NCI-H2171 treated with DMSO at 0.1 percent for 48 hours (cell line): ENCODE measurements around the gene PMFBP1.

Source experiments
- DNase-seq: peaks from one replicate; lab custom pipeline; 2025; lab: John Stamatoyannopoulos, UW

PMFBP1 gene

GRCh38 chr16:72188541-72188940 is 16.6 kb upstream of the PMFBP1 start:
- peak; percentile 98 for DNase-seq

DNA sequence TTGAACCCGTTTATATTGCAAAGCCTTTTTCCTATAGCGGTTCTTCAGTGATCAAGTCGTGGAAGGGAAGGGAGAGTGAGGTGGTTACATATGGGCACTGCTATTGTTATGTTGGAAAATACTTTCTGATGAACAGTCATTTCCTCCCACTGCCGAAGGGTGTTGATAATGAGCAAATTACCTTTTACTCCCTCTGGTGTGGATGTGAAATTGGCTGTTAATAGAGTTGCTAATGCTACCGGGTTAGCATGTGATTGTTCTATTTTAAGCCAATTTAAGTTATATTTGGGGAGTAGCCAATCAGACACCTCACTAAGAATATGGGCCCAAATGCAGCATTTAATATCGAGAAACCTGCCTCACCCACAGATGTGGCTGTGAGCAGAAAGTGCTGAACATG is 15.6 kb upstream of the PMFBP1 start:
- DNase-seq, result peak; percentile 55

DNA sequence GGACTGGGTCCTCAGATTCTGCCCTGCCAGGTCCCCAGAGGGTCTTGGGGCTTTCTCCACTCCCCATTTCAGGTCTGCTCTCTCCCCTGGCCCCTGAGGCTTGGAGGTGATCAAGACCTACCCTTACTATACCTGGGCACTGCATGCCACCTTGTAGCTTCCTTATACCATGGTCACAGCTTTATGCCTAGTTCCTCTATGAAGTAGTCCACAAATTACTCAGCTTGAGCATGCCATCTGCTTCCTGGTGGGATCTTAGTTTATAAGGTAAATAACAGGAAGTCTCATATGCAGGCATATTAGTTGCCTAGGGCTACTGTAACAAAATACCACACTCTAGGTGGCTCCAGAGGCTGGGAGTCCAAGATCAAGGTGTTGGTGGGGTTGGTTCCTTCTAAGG is 11.0 kb upstream of the PMFBP1 start:
- DNase-seq, result no peak

GRCh38 chr16:72179204-72179970 is 7.4 kb upstream of the PMFBP1 start:
- peak; percentile 49 for DNase-seq

- no peak for DNase-seq
These were observed 2.8 kb upstream of the PMFBP1 start for GRCh38 chr16:72174726-72175125.

DNA sequence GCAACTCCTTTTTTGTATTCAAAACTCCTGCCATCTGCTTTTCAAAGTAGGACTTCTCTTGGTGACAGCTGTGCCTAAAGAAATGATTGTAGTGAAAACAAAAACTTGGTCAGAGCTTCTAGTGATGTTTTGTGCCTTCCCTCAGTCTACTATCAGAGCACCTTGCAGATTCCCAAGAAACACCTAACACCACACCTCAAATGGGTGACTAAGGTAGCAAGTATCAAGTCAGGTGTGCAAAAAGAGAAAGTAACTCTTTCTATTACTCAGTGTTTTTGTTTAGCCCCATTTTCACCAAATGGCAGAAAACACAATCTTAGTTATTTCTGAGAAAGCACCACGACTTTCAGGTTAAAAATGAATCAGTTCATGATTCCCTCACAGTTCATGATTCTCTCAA is 2.0 kb upstream of the PMFBP1 start:
- peak; percentile 80 for DNase-seq

GRCh38 chr16:72171236-72171635 is 719 bp downstream of the PMFBP1 start:
- DNase-seq, result peak; percentile 80

DNA sequence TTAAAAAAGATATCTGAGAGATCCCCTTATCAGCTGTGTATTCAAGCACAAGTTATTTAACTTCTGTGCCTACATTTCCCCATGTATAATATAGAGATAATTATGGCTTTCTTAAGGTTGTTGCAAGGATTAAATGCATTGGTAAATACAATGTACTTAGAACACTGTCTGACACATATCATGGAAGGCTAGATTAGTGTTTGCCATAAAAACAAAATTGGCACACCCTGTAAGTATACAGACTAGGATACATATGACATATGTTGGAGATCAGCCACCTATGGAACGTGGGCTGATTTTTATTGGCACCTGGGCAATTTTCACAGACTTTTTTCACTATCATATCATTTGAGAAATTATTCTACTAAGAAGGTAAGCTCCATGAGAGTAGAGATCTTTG is 2.2 kb downstream of the PMFBP1 start:
- no peak for DNase-seq

DNA sequence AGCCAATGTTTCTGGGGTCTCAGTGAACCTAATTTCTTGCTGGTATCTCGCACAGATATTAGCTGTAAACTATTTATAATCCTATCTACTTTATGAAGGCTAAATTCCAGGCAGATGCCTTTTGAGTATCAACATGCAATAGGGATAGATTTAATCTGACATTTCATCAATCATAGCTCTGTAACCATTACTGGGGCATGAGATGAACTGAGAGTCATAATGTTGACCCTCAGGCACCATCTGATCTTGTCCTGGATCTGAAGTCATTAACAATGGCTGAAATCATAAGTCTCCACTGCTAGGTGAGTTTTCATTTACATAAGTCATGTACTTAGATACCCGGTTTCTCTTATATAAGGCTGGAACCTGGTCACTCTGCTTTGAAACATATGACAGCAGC is 3.6 kb downstream of the PMFBP1 start:
- DNase-seq, result no peak

DNA sequence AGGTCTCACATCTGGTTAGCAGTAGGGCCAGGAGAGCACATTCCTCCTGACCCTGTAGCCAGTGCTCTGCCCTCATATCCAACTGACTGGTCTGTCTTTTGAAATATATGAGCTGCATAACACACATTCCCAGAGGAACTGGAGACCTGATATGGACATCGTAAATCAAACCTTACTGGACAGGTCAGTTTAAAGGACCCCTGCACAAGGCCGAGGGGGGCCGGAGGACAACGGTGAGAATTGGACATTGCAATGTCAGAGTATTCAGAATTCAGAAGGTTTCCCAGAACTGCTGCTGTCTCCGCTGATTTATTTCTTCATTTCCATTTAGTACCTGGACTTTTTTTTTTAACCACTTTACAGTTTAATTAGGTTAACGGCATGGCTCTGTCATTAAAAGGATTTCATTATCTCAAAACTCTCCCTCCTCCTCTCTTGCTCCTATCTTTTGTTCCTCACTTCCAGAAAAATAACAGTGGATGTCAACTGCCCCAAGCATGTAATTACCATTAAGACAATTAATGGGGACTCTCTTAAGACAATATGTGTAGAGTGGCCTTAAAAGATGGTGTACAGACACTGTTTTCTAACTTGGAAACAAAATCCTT is 4.9 kb downstream of the PMFBP1 start:
- no peak for DNase-seq

GRCh38 chr16:72166151-72166550 is 5.8 kb downstream of the PMFBP1 start:
- DNase-seq, result no peak

DNA sequence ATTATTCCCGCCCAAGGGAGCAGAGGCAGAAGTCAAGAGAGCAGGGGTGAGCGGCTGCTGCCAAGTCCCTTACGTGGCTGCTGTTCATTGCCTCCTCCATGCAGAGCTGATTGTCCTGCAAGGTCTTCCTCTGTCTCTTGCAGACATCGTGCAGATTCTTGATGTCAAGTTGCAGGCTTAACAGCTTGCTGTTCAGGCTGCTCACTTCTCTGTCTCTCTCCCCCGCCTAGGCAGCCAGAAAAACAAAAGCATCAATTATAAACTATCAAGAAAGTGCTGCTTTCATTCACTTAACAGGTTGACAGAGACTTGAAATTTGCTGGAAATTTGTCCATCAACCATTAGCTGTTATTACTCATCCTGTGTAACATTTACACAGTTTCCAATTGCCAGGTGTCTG is 7.3 kb downstream of the PMFBP1 start:
- no peak for DNase-seq

GRCh38 chr16:72162105-72162692 is 9.8 kb downstream of the PMFBP1 start:
- DNase-seq, result peak; percentile 73

GRCh38 chr16:72159801-72160200 is 12.2 kb downstream of the PMFBP1 start:
- DNase-seq, result peak; percentile 79

GRCh38 chr16:72159386-72159785 is 12.6 kb downstream of the PMFBP1 start:
- no peak for DNase-seq

DNA sequence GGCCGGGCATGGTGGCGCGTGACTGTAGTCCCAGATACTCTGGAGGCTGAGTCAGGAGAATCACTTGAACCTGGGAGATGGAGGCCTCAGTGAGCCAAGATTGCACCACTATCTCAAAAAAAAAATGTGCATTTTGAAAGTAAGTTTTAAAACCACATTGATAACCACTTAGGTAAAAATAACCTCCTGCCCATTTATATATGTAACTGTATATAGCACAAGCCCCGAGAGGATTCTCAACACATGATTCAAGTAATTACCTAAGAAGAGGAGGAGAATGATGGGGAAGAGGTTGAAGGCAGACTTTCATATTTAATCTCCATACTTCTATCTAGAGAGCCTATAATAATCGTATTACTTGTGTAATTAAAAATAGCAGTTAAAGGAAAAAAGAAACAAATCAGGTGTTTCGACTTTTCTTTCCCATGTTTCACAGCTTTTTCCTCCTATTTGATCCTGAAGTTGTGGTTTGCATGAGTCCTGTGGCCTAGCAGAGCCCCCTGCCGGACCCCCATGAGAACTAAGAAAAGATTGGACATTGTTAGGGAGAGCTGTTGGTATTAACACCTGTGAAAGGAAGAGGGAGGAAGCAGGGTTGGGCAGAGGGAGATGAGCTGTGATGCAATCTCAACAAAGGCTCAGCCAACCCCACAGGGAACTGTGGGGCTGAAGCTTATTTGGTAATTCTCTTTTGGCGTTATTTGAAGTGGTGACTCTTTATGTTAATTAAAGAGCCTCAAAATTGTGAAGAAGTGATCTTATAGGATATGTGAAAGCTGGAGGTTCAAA is 22.1 kb downstream of the PMFBP1 start:
- peak; percentile 40 for DNase-seq

DNA sequence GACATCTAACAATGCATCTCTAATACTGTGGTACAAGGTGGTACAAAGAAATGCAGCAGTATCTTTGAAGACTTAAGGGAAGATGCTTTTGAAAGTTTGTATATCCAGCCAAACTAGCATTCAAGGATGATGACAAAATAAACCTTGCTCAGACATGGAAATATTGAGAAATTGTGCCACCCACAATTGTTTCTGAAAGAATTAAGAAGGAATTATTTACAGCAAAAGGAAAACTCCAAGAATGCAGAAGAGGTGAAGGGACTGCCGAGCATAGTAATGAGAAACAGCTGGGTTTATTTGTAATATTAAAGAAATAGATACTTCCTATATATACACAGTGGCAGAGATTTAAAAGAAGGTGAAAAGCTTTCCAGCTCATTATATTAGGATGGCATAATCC is 29.5 kb downstream of the PMFBP1 start:
- no peak for DNase-seq

DNA sequence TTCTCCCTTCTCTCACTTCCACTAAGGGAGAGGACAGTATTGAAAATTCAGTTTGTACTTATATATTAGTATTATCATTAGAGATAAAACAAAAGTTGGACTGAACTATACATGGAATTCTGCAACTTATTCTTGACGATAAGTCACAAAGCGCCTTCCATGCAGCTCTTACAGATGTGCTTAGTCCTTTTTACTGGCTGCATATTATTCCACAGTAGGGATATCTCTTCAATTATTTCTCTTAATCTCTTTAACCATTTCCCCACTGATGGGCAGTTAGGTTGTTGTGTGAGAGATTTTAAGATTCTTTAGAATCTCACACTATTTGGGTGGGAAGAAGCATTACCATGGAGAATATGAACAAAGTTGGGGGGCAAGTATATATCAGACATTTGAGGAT is 32.0 kb downstream of the PMFBP1 start:
- no peak for DNase-seq

DNA sequence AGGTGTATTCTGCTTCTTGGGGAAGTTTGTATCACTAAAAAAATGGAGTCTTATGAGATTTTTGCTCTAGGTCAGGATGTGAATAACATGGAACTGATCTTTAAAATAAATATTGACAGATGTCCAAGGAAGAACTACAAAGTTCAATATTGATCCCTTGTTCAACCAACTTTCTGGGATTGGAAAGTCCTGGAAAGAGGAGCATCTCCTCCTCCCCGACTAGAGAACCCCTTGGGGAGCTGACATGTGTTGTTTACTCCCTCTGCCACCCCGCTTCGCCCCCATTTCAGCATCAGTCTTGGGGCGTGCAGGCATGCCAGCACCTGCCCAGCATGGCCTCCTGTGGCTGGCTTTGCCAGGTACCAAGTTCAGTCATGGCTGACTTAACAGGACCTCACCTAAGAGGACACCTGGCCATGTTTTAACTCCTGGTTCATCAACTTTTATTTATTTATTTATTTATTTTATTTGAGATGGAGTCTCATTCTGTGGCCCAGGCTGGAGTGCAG is 33.8 kb downstream of the PMFBP1 start:
- DNase-seq, result peak; percentile 85

GRCh38 chr16:72137380-72138063 is 34.4 kb downstream of the PMFBP1 start:
- DNase-seq, result peak; percentile 90

DNA sequence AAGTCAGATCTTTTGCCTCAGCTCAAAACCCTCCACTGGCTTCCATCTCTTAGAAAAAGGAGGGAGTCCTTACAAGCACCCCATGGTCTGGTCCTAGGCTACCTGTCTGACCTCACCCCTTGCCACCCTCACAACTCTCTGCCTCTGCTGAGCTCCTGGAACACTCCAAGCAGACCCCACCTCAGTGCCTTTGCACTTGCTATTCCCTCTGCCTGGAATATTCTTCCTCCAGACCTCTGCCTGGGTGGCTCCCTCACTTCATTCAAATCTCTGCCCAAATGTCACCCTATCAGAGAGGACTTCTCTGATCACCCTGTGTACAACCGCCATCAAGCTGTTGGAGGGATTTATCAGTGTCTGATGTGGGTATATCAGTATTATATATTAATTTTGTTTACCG is 37.4 kb downstream of the PMFBP1 start:
- no peak for DNase-seq

GRCh38 chr16:72132726-72133125 is 39.2 kb downstream of the PMFBP1 start:
- no peak for DNase-seq
